Keratinocyte (primary cell): Measurements from ENCODE around the gene DISP2. TPM values are rescaled to one million over a fixed set of nuclear protein-coding genes. Genes with fewer than 3 reads are reported as not detected.

Experiments used
- DNase-seq: peaks from one replicate; pipeline ENCODE4 v3.0.0-alpha.2; 2011; ENCODE audit warnings: low read depth, missing footprints, low spot score
- FAIRE-seq: peaks from 2 replicates; lab custom pipeline; 2011; peaks lifted over from hg19 to GRCh38; lab: Jason Lieb, UNC
- H2AFZ ChIP-seq: 2 replicates; pipeline ENCODE4 v1.6.0; 2012; ENCODE audit warnings: low read length, control low read depth, inconsistent platforms; ENCODE audit not compliant: control insufficient read depth
- H3K27ac ChIP-seq: 2 replicates; pipeline ENCODE4 v1.5.1; 2011; ENCODE audit warnings: low read length; ENCODE audit not compliant: control insufficient read depth, insufficient read depth
- H3K27me3 ChIP-seq: 3 replicates; pipeline ENCODE4 v1.6.0; 2011; ENCODE audit warnings: low read length; ENCODE audit not compliant: control insufficient read depth, insufficient read depth; ENCODE audit errors: extremely low read depth
- H3K36me3 ChIP-seq, 2 experiments: 2 replicates in 1 of 2; 3 replicates in 1 of 2; pipeline ENCODE4 v1.5.1; 2011; ENCODE audit warnings: low read length in 2 of 2, mild to moderate bottlenecking in 1 of 2; ENCODE audit not compliant: control insufficient read depth in 2 of 2, insufficient read depth in 2 of 2; ENCODE audit errors: extremely low read depth in 1 of 2
- H3K4me1 ChIP-seq: 3 replicates; pipeline ENCODE4 v1.5.1; 2011; ENCODE audit warnings: low read length; ENCODE audit not compliant: control insufficient read depth, insufficient read depth; ENCODE audit errors: extremely low read depth
- H3K4me2 ChIP-seq: 3 replicates; pipeline ENCODE4 v1.6.0; 2011; ENCODE audit warnings: low read depth, low read length; ENCODE audit not compliant: control insufficient read depth, insufficient read depth; ENCODE audit errors: extremely low read depth
- H3K4me3 ChIP-seq, 3 experiments: fragments of 200-600 bp in 1 of 3; sonication (generic) in 1 of 3; 2 replicates in 2 of 3; 3 replicates in 1 of 3; pipeline ENCODE4 v1.5.1; 2011 to 2016; ENCODE audit warnings: low read length in 3 of 3, mild to moderate bottlenecking in 3 of 3, control low read depth in 2 of 3, inconsistent platforms in 1 of 3, low read depth in 1 of 3, mixed read lengths in 1 of 3, mixed run types in 1 of 3, moderate library complexity in 1 of 3; ENCODE audit not compliant: control insufficient read depth in 2 of 3, insufficient read depth in 2 of 3; ENCODE audit errors: extremely low read depth in 1 of 3
- H3K79me2 ChIP-seq: 2 replicates; pipeline ENCODE4 v1.6.0; 2012; ENCODE audit warnings: low read length; ENCODE audit not compliant: control insufficient read depth, insufficient read depth
- H3K9ac ChIP-seq: 3 replicates; pipeline ENCODE4 v1.6.0; 2011; ENCODE audit warnings: low read length; ENCODE audit not compliant: control insufficient read depth, insufficient read depth; ENCODE audit errors: extremely low read depth
- H3K9me1 ChIP-seq: 3 replicates; pipeline ENCODE4 v1.6.0; 2011; ENCODE audit warnings: low read length; ENCODE audit not compliant: control insufficient read depth, insufficient read depth; ENCODE audit errors: extremely low read depth
- H3K9me3 ChIP-seq: 2 replicates; pipeline ENCODE4 v1.5.1; 2012; ENCODE audit warnings: low read depth, low read length; ENCODE audit not compliant: control insufficient read depth
- H4K20me1 ChIP-seq: 3 replicates; pipeline ENCODE4 v1.6.0; 2011; ENCODE audit warnings: low read length; ENCODE audit not compliant: control insufficient read depth, insufficient read depth; ENCODE audit errors: extremely low read depth
- CTCF ChIP-seq, 3 experiments: IDR thresholded peaks in 1 of 3; conservative IDR thresholded peaks in 1 of 3; optimal IDR thresholded peaks in 1 of 3; 2 replicates in 2 of 3; 3 replicates in 1 of 3; pipeline versions ENCODE3 to v1.5.1; 2011; ENCODE audit warnings: low read length in 3 of 3, mild to moderate bottlenecking in 3 of 3, moderate library complexity in 2 of 3, control low read depth in 1 of 3, inconsistent platforms in 1 of 3; ENCODE audit not compliant: insufficient read depth in 2 of 3; ENCODE audit errors: extremely low read depth in 1 of 3
- EZH2 ChIP-seq: IDR thresholded peaks from one replicate; pipeline ENCODE4 v1.6.1; 2012; ENCODE audit warnings: inconsistent platforms, mild to moderate bottlenecking, low read length, moderate library complexity
- dilution Hi-C: fragments of 300-500 bp; cut with MboI; formaldehyde crosslinking; loops from one replicate; pipeline ENCODE4 v1.7.0; 2020; ENCODE audit warnings: low sequenced_read_pairs; ENCODE audit not compliant: extremely low pct_ligation_motif_present
- polyA plus RNA-seq, 5 experiments: library from polyadenylated mRNA; depleted of rRNA in 3 of 5; stranded (reverse) in 3 of 5; stranded (forward) in 1 of 5; unstranded in 1 of 5; fragments of >200 nt; gene quantifications; 1 replicate in 1 of 5; 2 replicates in 3 of 5; 3 replicates in 1 of 5; pipeline versions ENCODE4 v1.2.1 to v1.2.3, GENCODE V29; 2011 to 2012; ENCODE audit warnings: missing spikeins in 2 of 5, low read depth in 1 of 5, low replicate concordance in 1 of 5

The DISP2 gene
- polyA plus RNA-seq, 1 donor (not counting 4 experiments of a cell fraction or from before 2014, with no cell fraction given) = 0.12 TPM

DNA sequence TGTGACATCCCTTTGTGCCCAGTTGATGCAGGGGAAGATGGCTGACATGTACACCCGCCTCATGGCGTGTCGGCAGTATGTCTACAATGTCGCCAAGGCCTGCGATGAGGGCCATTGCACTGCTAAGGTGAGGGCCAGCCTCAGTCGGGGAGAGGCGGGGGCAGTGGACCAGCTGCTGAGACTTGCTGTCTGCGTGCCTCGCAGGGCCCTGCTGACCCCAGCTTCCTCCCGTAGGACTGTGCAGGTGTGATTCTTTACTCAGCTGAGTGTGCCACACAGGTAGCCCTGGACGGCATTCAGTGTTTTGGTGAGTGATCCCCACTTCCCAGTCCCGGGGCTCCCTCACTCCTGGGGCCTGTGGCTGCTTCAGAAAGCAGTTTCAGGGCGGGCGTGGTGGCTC lies 58.0 kb downstream of the DISP2 start:
- Histone ChIP-seq H3K4me3 (no peak overlapping the region), H3K27ac (no peak overlapping the region), H3K36me3 (peaks cover 13% of the 10 kb centered on the region in 2 experiments), H3K9me3 (no peaks in the 10 kb centered on the region), H3K79me2 (no peaks in the 10 kb centered on the region), H4K20me1 (no peaks in the 10 kb centered on the region), H3K9ac (no peak overlapping the region), H3K9me1 (no peaks in the 10 kb centered on the region), H2AFZ (no peak overlapping the region), H3K27me3 (no peaks in the 10 kb centered on the region), H3K4me1 (peaks cover 8% of the 10 kb centered on the region), H3K4me2 (no peak overlapping the region)
- DNase-seq = no peak
- FAIRE-seq = no peak
- TF ChIP-seq CTCF (optimal IDR thresholded peaks at IDR 0.05 in 1 of 3, IDR thresholded peaks at IDR 0.05 in 1 of 3, conservative IDR thresholded peaks at IDR 0.05 in 1 of 3; ENCODE audit: extremely low read depth in 1 of 3, insufficient read depth in 2 of 3, low read length in 3 of 3) (no peak), EZH2 (no peak)
- dilution Hi-C loops = no loop called here

DNA sequence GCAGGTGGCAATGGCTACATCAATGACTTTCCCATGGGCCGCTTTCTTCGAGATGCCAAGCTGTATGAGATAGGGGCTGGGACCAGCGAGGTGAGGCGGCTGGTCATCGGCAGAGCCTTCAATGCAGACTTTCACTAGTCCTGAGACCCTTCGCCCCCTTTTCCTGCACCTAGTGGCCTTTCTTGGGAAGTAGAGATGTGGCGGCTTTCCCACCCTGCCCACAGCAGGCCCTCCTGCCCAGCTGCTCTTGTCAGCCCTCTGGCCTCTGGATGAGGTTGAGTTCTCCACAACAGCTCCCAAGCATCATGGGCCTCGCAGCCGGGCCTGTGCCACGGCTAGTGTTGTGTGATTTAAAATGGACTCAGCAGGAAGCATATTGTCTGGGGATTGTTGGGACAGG lies 60.1 kb downstream of the DISP2 start:
- Histone ChIP-seq H4K20me1 (no peaks in the 10 kb centered on the region), H3K36me3 (peaks cover 6 to 7% of the 10 kb centered on the region in 2 experiments), H2AFZ (no peak overlapping the region), H3K9me3 (no peaks in the 10 kb centered on the region), H3K4me3 (no peak overlapping the region), H3K27me3 (no peaks in the 10 kb centered on the region), H3K9ac (no peak overlapping the region), H3K79me2 (no peaks in the 10 kb centered on the region), H3K27ac (no peak overlapping the region), H3K9me1 (no peaks in the 10 kb centered on the region), H3K4me2 (no peak overlapping the region), H3K4me1 (peaks cover 17% of the 10 kb centered on the region)
- DNase-seq (no peak), FAIRE-seq (no peak)
- dilution Hi-C loops = no loop called here
- TF ChIP-seq EZH2 (no peak), CTCF (optimal IDR thresholded peaks at IDR 0.05 in 1 of 3, IDR thresholded peaks at IDR 0.05 in 1 of 3, conservative IDR thresholded peaks at IDR 0.05 in 1 of 3; ENCODE audit: extremely low read depth in 1 of 3, insufficient read depth in 2 of 3, low read length in 3 of 3) (no peak)
